ENCODE data around the gene STK17B.

DNA sequence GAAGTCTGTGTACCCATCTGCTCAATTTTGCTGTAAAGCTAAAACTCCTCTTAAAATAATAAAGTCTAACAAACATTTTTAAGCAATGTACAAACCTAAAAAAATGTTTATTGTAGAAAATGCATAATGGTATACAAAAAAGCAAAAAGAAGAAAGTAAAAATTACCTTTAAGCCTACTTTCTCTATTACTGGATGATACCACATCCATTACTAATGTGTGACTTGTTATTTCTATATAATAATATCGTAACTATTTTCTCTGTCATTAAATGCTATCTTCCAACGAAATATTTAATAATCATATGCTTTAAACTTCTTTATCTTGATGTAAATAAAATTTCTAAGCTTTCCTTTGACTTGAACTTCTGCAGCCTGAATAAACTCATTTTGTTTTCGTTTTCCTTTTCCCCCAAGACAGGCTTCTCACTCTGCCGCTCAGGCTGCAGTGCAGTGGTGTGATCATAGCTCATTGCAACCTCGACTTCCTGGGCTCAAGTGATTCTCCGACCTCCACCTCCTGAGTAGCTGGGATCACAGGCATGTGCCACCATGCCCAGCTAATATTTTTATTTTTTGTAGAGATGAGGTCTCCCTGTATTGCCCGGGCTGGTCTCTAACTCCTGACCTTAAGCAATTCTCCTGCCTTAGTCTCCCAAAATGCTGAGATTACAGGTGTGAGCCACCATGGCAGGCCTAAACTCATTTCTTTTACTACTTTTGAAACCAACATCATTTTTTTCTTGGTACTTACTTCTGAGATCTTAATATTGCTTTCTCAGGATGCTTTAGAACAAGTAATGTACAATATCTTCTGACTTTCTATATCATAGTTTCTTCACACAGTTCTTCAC lies 84.6 kb downstream of the STK17B start:
- TF ChIP-seq, protein P1, sequence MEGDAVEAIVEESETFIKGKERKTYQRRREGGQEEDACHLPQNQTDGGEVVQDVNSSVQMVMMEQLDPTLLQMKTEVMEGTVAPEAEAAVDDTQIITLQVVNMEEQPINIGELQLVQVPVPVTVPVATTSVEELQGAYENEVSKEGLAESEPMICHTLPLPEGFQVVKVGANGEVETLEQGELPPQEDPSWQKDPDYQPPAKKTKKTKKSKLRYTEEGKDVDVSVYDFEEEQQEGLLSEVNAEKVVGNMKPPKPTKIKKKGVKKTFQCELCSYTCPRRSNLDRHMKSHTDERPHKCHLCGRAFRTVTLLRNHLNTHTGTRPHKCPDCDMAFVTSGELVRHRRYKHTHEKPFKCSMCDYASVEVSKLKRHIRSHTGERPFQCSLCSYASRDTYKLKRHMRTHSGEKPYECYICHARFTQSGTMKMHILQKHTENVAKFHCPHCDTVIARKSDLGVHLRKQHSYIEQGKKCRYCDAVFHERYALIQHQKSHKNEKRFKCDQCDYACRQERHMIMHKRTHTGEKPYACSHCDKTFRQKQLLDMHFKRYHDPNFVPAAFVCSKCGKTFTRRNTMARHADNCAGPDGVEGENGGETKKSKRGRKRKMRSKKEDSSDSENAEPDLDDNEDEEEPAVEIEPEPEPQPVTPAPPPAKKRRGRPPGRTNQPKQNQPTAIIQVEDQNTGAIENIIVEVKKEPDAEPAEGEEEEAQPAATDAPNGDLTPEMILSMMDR (conservative IDR thresholded peaks at IDR 0.05; ENCODE audit: low read depth, low read length) = no peak
- TF ChIP-seq EZH2 (IDR thresholded peaks at IDR 0.05; ENCODE audit: low read length, unreplicated experiment) (no peak), EZH2phosphoT487 (IDR thresholded peaks at IDR 0.05; ENCODE audit: borderline replicate concordance, low read length) (no peak)
